Renal cortex interstitium (tissue), 11 donors: ENCODE data around the gene KIAA0513. TPM values are rescaled to one million over a fixed set of nuclear protein-coding genes. Genes with fewer than 3 reads are reported as not detected.

Experiments
- DNase-seq, 11 donors: peaks; one replicate each; pipeline ENCODE4 v3.0.0-alpha.2; 2013; ENCODE audit warnings: low read depth in 9 of 11, low spot score in 4 of 11; ENCODE audit errors: extremely low read depth in 1 of 11
- polyA plus RNA-seq, 3 donors: library from polyadenylated mRNA; unstranded; fragments of 120-200 nt; gene quantifications; one replicate each; pipeline ENCODE4 v1.2.1, GENCODE V29; 2013; ENCODE audit not compliant: insufficient read length in 3 of 3

Gene KIAA0513
- polyA plus RNA-seq, 3 donors, result 4.0 to 5.6 (median 4.3) TPM

DNA sequence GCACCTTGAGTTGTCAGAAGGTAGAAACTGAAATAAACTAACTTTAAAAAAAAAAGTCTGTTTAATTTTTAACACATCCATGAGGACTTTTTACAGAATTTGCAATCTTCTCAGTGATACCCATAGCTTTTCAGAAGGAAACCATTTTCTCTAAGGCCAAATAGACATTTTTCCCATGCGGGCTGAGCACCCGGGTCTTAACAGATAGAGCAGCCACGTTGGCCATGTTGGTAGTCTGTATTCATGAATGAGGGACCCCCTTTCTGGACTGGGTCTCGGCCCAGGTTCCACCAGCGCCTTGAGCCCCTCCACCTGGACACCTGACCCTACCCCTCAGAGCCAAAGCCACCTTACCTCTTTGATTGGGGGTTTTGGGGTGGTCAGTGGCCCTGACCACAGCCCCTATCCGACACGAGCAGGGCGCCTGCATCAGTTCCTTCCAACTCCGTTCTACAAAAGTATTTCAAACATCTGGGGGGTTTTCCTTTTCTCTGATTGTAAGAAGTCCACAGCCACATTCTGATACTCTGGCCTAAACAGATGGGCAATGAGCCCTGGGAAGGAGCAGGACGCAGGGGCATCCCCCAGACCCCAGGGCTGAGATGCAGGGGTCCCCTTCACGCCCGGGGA lies 66.7 kb downstream of the KIAA0513 start:
- no peak for DNase-seq

DNA sequence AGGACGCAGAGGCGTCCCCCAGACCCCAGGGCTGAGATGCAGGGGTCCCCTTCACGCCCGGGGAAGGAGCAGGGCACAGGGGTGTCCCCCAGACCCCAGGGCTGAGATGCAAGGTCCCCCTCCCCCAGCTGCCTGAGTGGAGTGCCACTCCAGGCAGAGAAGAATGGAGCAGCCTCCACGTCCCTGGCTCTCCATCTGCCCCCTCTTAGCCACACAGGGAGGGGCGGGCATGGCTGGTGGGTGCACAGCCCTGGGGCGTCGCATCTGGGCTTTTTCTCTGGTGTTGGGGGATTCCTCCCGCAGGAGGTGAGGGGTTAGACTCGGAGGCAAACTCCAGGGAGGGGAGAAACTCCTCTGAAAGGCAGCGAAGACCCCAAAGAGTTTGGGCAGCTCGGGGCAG lies 67.2 kb downstream of the KIAA0513 start:
- DNase-seq, result no peak

DNA sequence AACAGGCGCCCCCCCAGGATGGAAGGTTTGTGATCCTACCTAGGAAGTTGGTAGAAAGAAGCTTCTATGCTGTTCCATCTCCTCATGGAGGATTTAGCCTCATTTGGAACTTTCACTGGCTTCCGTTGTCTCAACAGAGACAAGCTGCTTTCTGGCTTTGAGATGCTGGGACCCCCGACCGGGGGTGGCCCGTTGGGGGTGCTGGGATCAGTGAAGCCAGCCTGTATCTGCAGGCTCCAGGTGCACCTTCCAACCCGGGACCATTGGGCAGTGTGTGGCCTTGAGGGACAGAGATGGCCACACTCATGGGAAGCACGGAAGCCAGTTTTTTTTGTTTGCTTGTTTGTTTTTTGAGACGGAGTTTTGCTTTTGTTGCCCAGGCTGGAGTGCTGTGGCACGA lies 69.3 kb downstream of the KIAA0513 start:
- no peak for DNase-seq

DNA sequence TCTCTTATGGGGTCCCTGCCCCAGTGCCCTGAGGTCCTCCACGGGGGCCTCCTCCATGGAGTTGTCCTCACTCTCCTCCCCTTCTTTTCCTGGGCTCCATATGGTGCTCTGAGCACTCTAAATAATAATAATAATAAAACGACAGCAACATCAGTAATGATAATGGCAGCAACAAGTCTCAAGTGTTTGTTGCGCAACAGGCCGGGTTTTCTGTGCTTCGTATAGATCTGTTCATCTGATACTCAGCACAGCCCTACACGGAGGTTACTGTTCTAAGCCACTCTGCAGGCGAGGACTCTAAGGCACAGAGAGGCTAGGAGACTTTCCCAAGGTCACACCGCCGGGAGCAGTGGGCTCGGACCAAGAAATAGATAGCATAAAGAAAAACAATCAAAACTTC lies 71.0 kb downstream of the KIAA0513 start:
- DNase-seq, result no peak

DNA sequence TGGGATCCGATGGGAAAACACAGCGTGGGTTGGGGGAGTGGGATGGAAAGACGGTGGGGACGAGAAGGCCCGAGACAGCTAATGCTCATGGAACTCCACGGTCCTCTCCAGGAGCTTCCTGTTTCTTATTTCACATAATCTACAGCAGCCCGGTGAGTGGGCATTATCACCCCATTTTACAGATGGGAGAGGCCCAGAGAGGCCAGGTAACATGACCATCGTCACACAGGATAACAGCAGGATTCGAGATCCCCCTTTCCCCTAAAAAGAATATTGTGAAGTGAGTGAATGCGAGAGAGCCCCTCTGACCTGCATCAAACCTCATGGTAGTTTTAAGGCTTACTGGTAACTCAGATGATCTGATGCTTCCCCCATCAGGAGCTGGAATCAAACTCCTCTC lies 72.7 kb downstream of the KIAA0513 start:
- DNase-seq, result no peak

DNA sequence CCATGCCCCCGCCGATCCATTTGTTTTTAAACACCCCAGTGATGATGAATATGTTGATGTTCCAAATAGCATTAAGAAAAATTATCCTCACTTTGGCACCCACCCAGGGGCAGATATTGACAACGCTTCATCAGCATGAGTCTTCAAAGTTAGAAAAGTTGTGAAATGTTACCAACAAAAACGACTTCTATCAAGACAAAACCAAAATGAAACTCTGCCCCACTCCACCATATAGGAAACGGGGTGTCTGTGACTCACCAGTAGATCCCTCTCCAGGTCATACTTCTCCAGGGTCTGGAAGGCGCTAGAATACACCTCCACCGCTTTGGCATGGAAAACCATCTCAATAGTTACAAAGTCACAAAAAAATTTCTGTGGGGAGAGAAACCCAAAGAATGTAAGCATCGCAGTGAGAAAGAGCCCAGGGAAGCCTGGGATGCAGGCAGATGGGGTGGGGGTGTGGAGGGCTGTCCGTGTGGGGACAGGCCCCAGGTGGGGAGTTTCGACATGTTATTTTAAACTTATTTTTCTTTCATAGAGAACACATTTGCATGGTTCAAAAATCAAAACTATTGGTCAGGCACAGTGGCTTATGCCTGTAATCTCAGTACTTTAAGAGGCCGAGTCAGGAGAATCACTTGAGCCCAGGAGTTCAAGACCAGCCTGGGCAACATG lies 74.5 kb downstream of the KIAA0513 start:
- DNase-seq, result no peak

DNA sequence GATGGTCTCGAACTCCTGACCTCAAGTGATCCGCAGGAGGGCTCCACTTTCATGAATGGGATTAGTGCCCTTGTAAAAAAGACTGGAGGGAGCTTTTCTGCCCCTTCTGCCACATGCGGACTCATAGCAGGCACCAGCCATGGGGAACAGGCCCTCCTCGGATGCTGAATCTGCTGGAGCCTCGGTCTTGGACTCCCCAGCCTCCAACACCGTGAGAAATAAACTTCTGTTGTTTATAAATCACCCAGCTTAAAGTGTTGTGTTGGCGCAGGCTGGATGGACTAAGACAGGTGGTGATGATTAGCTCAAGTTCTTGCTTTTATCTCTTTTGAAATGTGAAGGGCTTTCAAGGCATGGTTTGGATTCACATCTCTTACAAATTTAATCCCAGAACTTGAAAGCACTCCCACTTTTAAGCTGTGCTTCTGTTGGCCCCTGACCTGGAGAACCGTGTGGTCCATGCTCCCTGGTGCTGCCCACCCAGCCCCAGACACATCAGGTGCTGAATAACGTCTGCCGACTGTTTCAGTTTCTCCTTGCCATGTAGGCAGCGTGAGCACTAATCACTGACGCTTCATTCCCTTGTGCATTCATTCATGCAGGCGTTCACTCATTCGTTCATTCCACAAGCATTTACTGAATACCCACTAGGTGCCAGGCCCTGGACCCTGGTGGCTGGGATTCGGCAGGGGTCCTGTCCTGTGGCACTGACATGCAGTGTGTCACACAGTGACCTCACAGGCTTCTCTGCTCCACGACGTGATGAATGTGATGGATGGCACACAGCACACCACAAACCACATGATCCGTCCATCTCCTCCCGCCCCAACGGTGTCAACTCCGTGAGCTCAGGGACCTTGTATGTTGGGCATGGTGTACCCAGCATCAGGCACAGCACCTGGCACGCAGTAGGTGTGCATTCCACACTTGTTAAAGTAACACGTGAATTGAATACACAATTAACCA lies 75.8 kb downstream of the KIAA0513 start:
- no peak for DNase-seq

DNA sequence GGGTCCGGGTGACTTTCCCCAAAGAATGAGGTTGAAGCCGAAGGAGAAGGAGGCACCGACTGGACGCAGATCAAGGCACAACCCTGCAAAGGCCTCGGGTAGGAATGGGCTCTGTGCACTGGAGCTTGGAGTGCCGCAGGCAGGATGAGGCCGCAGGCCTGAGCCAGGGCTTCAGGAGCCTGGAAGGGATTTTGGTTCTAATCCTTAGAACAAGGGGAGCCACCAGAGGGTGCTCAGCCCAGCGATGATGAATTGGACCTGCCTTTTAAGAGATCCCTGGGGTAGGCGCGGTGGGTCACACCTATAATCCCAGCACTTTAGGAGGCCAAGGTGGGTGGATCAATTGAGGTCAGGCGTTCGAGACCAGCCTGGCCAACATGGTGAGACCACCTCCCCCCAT lies 76.6 kb downstream of the KIAA0513 start:
- no peak for DNase-seq

DNA sequence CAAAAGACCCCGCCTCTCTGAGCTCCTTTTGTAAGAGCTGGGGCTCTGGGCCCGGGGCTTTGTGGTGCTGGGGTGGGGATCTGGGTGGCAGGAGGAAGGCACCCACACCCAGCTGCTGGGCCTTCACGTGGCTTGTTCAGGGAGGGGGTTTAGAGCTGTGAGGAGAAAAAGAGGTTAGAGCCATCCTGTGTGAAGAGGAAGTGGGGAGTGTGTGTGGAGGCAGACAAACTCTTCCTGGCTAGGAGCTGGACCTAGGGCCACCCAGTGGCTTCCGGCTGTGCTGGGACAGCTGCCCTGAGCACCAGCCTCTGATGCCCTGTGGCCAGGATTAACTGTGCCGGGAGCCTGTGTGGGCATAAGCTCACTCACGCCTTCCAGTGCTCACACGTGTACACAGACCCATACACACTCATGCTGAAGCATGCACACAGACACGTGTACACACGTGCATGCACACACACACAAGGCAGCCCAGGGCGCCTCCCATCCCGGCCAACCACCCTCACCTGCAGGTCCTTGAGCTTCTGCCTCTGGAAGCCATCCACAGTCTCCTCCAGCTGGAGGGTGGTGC lies 77.3 kb downstream of the KIAA0513 start:
- DNase-seq, result no peak

DNA sequence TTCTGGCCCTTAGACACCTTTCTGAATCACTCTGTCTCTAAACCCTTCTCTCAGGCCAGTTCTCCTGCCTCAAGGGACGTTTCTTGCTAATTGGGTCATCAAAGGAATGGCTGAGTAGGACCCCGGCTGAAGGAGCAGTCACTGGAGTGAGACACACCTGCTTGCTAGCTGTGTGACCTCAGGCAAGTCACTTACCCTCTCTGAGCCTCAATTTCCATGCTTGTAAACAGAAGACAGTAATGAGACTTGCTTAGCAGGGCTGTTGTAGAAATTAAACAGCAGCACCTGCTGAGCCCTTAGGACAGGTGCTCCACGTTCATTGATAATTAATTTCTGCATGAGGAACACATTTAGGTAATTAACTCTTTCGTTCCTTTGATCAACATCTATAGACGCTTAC lies 77.9 kb downstream of the KIAA0513 start:
- no peak for DNase-seq

DNA sequence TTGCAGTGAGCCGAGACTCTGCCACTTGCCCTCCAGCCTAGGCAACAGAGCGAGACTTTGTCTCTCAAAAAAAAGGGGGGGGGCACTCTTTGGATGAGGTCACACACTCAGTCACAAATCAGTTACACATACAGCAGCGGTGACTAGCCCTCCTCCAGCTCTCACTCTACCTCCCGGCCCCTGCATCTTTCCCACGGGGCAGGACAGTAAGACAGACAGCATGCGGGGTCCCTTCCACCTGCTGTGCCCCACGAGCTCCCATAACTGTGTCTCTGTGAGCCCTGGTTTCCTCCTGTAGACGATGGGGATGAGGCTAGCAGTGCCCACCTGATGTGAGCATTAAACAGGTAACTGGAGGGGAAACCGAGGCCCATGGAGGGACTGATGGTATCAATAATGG lies 79.5 kb downstream of the KIAA0513 start:
- no peak for DNase-seq

DNA sequence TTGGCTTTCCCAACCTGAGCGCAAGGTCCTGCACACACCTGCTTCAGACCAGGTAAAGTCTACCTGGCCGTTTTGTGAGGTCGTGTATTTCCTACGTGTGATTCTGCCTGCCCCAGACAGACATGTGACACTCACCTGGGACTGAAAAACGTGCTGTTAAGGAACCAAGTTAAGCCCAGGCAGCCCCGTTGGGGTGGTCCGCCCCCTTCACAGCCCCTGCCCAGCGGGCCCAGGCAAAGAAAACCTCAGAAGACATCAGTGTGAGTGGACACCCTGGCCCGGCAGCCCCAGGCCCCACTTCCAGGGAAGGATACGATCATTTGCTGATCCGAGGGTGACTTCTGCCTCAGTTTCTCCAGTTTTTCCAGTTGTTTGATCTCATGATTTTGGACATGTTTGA lies 79.9 kb downstream of the KIAA0513 start:
- DNase-seq, result no peak

DNA sequence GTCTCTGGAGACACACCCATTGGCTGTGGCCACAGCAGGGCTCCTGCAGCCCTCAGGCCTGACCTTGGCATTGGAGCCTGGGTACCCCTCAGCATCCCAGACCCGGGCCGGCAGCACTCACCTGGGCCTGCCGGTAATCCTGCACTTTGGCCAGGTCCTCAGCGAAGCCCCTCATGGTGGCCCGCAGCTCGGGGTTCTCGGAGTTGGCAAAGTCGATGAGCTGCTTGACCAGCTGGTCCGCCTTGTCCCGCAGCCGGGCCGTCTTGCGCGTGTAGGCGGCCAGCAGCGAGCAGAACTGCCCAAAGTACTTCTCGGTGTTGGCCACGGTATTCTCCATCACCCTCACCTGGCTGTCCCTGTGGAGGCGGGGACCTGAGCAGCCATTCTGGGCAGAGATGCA lies 82.5 kb downstream of the KIAA0513 start:
- no peak for DNase-seq

DNA sequence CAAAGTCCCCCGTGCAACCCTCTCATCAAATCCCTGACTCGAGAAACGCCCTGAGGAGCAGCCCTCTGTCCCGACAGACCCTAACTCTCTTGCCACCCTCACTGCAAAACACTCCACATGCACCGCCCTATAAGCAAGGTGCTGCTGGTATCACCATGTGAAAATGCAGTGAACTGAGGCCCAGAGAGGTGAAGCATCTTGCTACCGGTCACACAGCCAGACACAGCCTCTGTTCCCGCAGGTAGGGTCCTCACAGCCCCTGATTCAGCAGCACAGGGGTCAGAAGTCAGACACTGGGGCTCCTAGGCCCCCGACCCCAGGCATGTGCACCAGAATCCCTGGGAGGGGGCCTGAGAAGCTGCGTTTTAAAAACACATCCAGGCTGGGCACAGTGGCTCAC lies 83.6 kb downstream of the KIAA0513 start:
- no peak for DNase-seq

DNA sequence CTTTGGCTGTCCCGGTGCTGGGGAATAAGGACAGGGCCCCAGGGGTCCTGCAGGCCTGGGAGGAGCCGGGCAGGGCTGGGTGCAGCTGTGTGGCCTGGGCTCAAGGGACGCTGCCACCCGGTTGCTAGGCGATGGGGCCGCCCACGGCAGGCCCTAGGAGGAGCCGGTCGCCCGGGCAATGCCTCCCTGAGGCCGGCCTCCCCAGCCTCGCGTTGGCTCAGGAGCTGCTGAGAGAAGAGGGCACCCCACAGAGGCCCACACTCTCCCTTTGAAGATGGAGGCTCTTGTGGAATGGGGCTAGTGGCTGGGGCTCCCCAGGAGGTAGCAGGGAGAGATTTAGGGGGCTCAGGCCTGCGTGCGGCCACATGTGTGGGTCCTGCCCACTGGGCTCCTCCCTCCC lies 84.8 kb downstream of the KIAA0513 start, which contains the start of gene CIBAR2:
Gene CIBAR2, minus strand, starts transcription at position 109 of the 400 bp plus-strand sequence. CDS start 120 bp downstream, outside the sequence.
- no peak for DNase-seq

DNA sequence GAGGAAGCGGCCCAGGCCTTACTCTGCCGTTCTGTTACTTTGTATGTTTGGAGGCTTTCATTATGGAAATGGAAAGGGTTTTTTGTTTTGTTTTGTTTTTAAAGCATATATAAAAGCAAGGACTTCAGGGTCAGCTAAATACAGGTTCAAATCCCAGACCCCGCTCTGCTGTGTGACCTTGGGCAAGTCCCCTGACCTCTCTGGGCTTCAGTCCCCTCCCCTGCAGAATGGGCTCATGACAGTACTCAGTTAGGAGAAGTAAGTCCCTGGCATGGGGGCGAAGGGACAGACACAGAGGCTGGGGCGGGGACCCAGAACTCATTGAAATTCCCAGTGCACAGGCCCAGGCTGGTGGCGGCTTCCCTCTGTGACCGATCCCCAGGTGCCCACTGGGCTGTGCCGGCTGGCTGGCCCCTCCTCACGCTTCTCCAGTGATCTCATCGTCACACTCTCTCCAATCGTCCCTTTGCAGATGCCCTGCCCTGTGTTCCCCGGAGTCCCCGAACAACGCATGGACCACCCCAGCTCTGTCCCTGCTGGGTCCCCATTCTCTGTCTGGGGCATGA lies 85.7 kb downstream of the KIAA0513 start:
- DNase-seq, result no peak

DNA sequence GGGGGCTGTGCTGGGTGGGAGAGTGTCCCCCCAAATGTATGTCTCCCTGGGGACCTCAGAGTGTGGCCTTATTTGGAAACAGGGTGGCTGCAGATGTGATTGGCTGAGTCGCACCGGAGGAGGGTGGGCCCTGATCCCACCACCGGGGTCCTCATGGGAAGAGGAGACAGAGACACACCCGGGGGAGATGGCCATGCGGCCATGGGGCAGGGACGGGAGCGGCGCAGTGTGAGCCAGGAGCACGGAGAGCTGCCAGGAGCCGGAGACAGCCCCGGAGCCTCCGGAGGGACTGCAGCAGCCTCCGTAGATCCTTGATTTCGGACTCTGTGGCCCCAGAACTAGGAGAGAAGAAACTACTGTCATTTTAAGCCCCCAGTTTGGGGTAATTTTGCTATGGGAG lies 86.3 kb downstream of the KIAA0513 start:
- DNase-seq, result no peak

DNA sequence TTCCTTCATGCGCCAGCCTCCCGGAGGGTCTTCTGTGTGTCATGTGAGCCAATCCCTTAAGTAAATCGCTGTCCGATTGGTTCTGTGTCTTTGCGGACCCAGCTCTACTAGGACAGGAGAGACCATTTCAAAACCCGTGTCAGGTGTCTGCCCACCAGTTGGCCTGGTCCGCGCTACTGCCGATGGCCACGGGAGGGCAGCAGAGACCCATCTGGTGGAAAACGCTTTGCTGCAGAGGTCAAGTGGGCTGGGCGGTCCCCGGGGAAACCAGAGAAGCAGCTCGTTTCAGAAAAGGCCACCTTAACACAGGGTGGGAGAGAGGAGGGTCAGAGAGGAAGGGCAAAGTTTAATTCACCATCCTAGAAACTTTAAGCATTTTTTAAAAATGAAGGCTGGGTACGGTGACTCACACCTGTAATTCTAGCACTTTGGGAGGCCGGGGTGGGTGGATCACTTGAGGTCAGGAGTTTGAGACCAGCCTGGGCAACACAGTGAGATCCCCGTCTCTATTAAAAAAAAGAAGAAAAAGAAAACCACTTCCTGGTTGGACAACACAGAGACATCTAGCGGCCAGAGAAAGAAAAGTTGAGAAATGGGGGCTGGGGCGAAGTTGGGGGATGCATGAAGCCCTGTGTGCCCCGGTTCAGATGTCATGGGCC lies 87.4 kb downstream of the KIAA0513 start:
- peak in 10 of 11 donors; percentile 68 to 83 (median 78) for DNase-seq

DNA sequence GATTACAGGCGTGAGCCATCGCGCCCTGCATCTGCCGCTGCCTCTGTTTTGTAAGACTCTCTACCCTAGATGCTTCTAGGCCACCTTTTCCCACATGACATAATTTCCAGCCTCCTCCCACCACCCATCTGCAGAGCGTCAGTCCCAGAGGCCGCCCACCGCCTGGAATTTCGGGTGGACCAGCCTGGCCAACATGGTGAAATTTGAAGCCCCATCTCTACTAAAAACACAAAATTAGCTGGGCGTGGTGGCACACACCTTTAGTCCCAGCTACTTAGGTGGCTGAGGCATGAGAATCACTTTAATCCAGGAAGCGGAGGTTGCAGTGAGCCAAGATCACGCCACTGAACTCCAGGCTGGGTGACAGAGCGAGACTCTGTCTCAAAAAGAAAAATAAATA lies 89.8 kb downstream of the KIAA0513 start:
- no peak for DNase-seq
